Neural progenitor cell (in vitro differentiated cells): ENCODE results near the gene MYO3A.

Experiments
- CTCF ChIP-seq: fragments of 200-600 bp; sonication (generic); IDR thresholded peaks from 2 replicates; pipeline ENCODE4 v1.5.1; 2017; ENCODE audit warnings: antibody characterized with exemption, mild to moderate bottlenecking
- EZH2 ChIP-seq: fragments of 200-600 bp; sonication (generic); IDR thresholded peaks from 2 replicates; pipeline ENCODE4 v1.6.1; 2017; ENCODE audit warnings: antibody characterized with exemption, mild to moderate bottlenecking, moderate library complexity
- EZH2phosphoT487 ChIP-seq: fragments of 200-600 bp; sonication (generic); IDR thresholded peaks from 2 replicates; pipeline ENCODE4 v1.6.1; 2017; ENCODE audit warnings: antibody characterized with exemption

- TF ChIP-seq EZH2phosphoT487 (no peak), CTCF (no peak), EZH2 (no peak)
Observed at GRCh38 chr10:26044141-26044749, 110.2 kb downstream of the MYO3A start.
